ENCODE measurements around the gene CXCL5. TPM values are rescaled to one million over a fixed set of nuclear protein-coding genes. Genes with fewer than 3 reads are reported as not detected.

The CXCL5 gene
- total and polyA plus RNA-seq, 10 donors, result 0.58 to 3.8 (median 2.0) TPM

DNA sequence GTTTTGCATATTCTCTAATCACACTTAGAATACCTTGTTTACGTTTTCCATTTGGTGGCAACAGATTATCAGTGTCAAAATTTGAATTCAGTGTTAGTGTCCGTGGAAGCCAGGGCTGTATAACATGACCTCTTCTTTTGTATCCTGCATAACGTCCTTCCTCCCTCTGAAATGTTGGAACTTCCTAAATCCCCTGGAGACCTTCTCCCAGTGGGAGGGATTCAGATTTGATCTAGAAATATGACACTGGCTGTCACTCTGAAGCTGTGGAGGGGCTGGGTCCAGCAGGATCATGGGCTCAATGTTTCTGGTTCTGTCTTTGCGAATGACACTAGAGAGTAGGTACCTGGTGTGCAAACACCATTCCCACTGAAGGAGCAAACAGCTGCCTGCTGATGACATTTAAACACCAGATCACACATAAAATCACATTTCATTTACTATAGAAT is 40.9 kb upstream of the CXCL5 start:
- Histone ChIP-seq H3K27me3 (replicated peaks in 1 of 7) (peaks cover 0 to 33% (median 0%) of the 10 kb centered on the region in 7 donors), H3K27ac (peak overlapping the region in 6 of 8 donors; percentile 42 to 84 (median 74)), H3K36me3 (no peaks in the 10 kb centered on the region), H3K4me3 (peak overlapping the region; percentile 37 to 81 (median 60)), H3K9me3 (no peaks in the 10 kb centered on the region), H3K4me1 (peaks cover 0 to 26% (median 9%) of the 10 kb centered on the region in 6 donors)
- intact Hi-C loops (cut with DNase I; ENCODE audit: low total_unique reads), result no loop called here
- TF ChIP-seq, protein P1, sequence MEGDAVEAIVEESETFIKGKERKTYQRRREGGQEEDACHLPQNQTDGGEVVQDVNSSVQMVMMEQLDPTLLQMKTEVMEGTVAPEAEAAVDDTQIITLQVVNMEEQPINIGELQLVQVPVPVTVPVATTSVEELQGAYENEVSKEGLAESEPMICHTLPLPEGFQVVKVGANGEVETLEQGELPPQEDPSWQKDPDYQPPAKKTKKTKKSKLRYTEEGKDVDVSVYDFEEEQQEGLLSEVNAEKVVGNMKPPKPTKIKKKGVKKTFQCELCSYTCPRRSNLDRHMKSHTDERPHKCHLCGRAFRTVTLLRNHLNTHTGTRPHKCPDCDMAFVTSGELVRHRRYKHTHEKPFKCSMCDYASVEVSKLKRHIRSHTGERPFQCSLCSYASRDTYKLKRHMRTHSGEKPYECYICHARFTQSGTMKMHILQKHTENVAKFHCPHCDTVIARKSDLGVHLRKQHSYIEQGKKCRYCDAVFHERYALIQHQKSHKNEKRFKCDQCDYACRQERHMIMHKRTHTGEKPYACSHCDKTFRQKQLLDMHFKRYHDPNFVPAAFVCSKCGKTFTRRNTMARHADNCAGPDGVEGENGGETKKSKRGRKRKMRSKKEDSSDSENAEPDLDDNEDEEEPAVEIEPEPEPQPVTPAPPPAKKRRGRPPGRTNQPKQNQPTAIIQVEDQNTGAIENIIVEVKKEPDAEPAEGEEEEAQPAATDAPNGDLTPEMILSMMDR (IDR thresholded peaks at IDR 0.05 in 8 of 11, conservative IDR thresholded peaks at IDR 0.05 in 3 of 11), result no peak
- no peak for TF ChIP-seq POLR2A (IDR thresholded peaks at IDR 0.05)
- no peak for TF ChIP-seq POLR2AphosphoS5 (IDR thresholded peaks at IDR 0.05)
- no peak for DNase-seq
- 15 to 24% (median 21%) methylated on average over 4 of the region's 4 CpGs for WGBS, 5 donors

DNA sequence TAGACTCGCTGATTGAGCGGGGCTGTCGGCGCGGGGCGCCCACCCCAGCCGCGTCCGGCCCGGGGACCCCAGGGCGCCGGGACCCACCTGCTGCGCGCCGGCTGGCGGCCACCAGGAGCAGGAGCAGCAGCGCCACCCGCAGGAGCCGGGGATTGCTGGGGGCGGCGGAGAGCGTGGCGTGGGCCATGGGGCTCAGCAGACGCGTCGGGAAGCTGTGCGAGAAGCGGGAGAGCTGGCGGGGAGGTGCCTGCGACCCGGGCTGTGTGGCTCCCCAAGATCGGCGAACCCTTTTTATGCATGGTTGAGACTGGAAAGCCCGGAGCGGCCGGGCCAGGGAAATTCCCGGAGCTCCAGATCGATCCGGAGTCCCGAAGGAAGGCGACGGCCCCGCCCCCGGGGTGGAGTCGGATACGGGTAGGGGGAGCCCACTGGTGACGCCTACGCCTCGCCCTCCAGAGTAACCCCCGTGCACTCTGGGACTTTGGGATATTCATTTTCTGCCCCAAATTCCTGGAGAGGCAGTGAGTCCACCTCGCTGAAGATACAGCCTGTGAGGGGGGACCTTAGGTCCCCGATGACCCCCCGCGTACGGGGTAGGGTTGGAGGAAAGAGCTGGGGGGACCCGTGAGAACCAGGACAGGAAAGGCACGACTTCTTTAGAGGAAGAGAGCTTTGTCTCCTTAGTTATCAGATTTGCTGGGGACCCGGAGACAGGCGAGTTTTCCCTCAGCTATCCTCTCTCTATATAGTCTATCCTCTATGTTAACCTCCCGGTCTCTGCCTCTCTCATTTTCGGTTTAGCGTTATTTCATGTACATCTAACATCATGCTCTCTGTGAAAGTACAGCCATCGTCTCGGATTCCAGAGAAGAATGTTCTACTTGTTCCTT is 40.2 kb upstream of the CXCL5 start, which contains the start of gene CXCL3:
Gene CXCL3, minus strand, starts transcription at position 265 of the 890 bp plus-strand sequence. Its CDS starts 78 bp downstream, at position 187.
- 0 to 4% (median 1%) methylated on average over 22 to 62 of the region's 64 CpGs for WGBS, 5 donors
- no peaks in the 10 kb centered on the region for H3K36me3 ChIP-seq
- H3K27me3 ChIP-seq (replicated peaks in 1 of 7), result peaks cover 0 to 33% (median 0%) of the 10 kb centered on the region in 7 donors
- peaks cover 0 to 26% (median 9%) of the 10 kb centered on the region in 6 donors for H3K4me1 ChIP-seq
- H3K27ac ChIP-seq, result peak within 1 kb of the TSS; percentile 15 to 84 (median 71)
- TF ChIP-seq POLR2AphosphoS5 (IDR thresholded peaks at IDR 0.05), result peak; percentile 14 to 58 (median 54)
- TF ChIP-seq, protein P1 (IDR thresholded peaks at IDR 0.05 in 8 of 11, conservative IDR thresholded peaks at IDR 0.05 in 3 of 11), result peak in 8 of 11 experiments; percentile 20 to 55 (median 42)
- TF ChIP-seq POLR2A (IDR thresholded peaks at IDR 0.05), result no peak
- H3K9me3 ChIP-seq, result no peaks in the 10 kb centered on the region
- DNase-seq, result peak; percentile 86
- peak within 1 kb of the TSS; percentile 37 to 81 (median 60) for H3K4me3 ChIP-seq
- intact Hi-C loops (cut with DNase I; ENCODE audit: low total_unique reads), result no loop called here

DNA sequence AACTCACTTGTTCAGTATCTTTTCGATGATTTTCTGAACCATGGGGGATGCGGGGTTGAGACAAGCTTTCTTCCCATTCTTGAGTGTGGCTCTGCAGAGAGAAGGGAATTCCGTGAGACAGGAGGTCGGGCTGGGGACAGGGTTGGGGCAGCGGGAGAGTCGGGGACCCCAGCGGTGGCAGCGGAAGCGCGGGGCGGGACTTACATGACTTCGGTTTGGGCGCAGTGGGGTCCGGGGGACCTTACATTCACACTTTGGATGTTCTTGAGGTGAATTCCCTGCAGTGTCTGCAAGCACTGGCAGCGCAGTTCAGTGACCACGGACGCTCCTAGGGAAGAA is 39.6 kb upstream of the CXCL5 start:
- peak; percentile 77 for DNase-seq
- intact Hi-C loops (cut with DNase I; ENCODE audit: low total_unique reads), result no loop called here
- H3K9me3 ChIP-seq, result no peaks in the 10 kb centered on the region
- peaks cover 0 to 33% (median 0%) of the 10 kb centered on the region in 7 donors for H3K27me3 ChIP-seq (replicated peaks in 1 of 7)
- no peaks in the 10 kb centered on the region for H3K36me3 ChIP-seq
- peaks cover 0 to 26% (median 9%) of the 10 kb centered on the region in 6 donors for H3K4me1 ChIP-seq
- TF ChIP-seq POLR2A (IDR thresholded peaks at IDR 0.05) (no peak), POLR2AphosphoS5 (IDR thresholded peaks at IDR 0.05) (no peak)
- TF ChIP-seq, protein P1 (IDR thresholded peaks at IDR 0.05 in 8 of 11, conservative IDR thresholded peaks at IDR 0.05 in 3 of 11), result no peak
- WGBS, 5 donors, result 4 to 17% (median 5%) methylated on average over 14 to 17 of the region's 17 CpGs
- H3K27ac ChIP-seq, result peak overlapping the region in 7 of 8 donors; percentile 42 to 84 (median 72)
- H3K4me3 ChIP-seq, result peak overlapping the region; percentile 37 to 81 (median 60)

Data from spleen (tissue), 11 donors.